ENCODE data around the gene FXYD5. TPM values are rescaled to one million over a fixed set of nuclear protein-coding genes. Genes with fewer than 3 reads are reported as not detected.

FXYD5 gene
- total and polyA plus RNA-seq, 9 of the 15 experiments (the other 6 are each of a cell fraction or from before 2014, with no cell fraction given), result 104 to 537 (median 174) TPM

DNA sequence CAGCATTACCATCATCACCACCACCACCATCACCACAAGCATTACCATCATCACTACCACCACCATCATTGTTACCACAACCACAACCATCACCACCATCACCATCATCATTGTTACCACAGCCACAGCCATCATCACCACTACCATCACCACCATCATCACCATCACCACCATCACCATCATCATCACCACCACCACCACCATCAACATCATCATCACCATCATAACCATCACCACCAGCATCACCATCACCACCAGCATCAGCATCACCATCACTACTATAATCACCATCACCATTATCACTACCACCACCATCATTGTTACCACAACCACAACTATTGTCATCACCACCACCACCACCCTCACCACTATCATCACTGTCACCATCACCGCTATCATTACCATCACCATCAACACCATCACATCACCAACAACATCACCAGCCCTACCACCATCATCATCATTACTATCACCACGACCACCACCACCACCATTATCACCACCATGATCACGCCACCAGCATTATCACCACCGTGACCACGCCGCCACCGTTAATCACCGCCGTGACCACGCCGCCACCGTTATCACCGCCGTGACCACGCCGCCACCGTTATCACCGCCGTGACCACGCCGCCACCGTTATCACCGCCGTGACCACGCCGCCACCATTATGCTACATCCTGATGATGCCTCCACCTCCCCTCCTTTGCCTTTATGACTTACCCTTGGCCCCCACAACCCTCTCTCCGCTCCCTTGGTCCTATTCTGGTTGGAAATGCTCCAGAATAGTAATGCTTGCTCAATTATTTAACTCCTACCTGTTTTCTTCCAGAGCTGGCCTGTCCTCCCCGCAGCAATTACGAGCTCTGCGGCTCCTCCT, 48.9 kb upstream of the FXYD5 start (continued):
- no peak for TF ChIP-seq ZNF445 (CRISPR knock-in tag; IDR thresholded peaks at IDR 0.05; ENCODE audit: low read depth)
- TF ChIP-seq ETV1 (tag; conservative IDR thresholded peaks at IDR 0.05; ENCODE audit: low read depth), result no peak; the same call in 1 of the 2 replicates
- TF ChIP-seq NCOR1 (IDR thresholded peaks at IDR 0.05), result no peak
- TF ChIP-seq TCF3 (CRISPR knock-in tag; IDR thresholded peaks at IDR 0.05), result peak; percentile 62
- TF ChIP-seq CHD7 (IDR thresholded peaks at IDR 0.05; ENCODE audit: low read depth, low read length), result no peak
- 0 out of 2 replicates have a peak, but pooled peaks have one; percentile 62 for TF ChIP-seq CBFB (CRISPR knock-in tag; IDR thresholded peaks at IDR 0.05)
- TF ChIP-seq NFYB (IDR thresholded peaks at IDR 0.05; ENCODE audit: extremely low read depth, insufficient read length), result no peak
- TF ChIP-seq WHSC1 (IDR thresholded peaks at IDR 0.05; ENCODE audit: low read length), result no peak
- TF ChIP-seq ATF1 (CRISPR knock-in tag; IDR thresholded peaks at IDR 0.05), result no peak
- TF ChIP-seq ATF1 (tag; IDR thresholded peaks at IDR 0.05), result no peak
- no peak for TF ChIP-seq HMG20B (CRISPR knock-in tag; IDR thresholded peaks at IDR 0.05)
- TF ChIP-seq KDM4B (IDR thresholded peaks at IDR 0.05; ENCODE audit: borderline replicate concordance in 2 of 2, low read depth in 1 of 2), result no peak
- TF ChIP-seq YBX1 (IDR thresholded peaks at IDR 0.05), result no peak
- TF ChIP-seq ZNF165 (CRISPR knock-in tag; IDR thresholded peaks at IDR 0.05; ENCODE audit: borderline replicate concordance), result no peak
- TF ChIP-seq MCM2 (IDR thresholded peaks at IDR 0.05; ENCODE audit: low read depth), result no peak
- TF ChIP-seq ZNF75A (CRISPR knock-in tag; IDR thresholded peaks at IDR 0.05), result no peak
- no peak for TF ChIP-seq LCOR (CRISPR knock-in tag; IDR thresholded peaks at IDR 0.05)
- no peak for TF ChIP-seq PHB (CRISPR knock-in tag; IDR thresholded peaks at IDR 0.05)
- TF ChIP-seq FOXJ3 (CRISPR knock-in tag; IDR thresholded peaks at IDR 0.05), result no peak
- TF ChIP-seq ZNF644 (tag; IDR thresholded peaks at IDR 0.05; ENCODE audit: low read depth), result no peak
